H7 (cell line): ENCODE data around the gene IFNL3. TPM values are rescaled to one million over a fixed set of nuclear protein-coding genes. Genes with fewer than 3 reads are reported as not detected.
"Not testable (repeated sequence)": the region's sequence is repeated elsewhere in the genome, so short reads cannot be mapped to it uniquely, and the experiment has no call there.

ENCODE experiments used
- DNase-seq: peaks from one replicate; pipeline ENCODE4 v3.0.0; 2012
- H3K27me3 ChIP-seq: 2 replicates; pipeline ENCODE4 v1.6.0; 2011; ENCODE audit warnings: mild to moderate bottlenecking, low read length; ENCODE audit not compliant: control insufficient read depth, insufficient read depth
- H3K36me3 ChIP-seq: replicated peaks from 2 replicates; pipeline ENCODE4 v1.5.1; 2011; ENCODE audit warnings: low read length; ENCODE audit not compliant: control insufficient read depth, insufficient read depth
- H3K4me3 ChIP-seq: 2 replicates; pipeline ENCODE4 v1.5.1; 2011; ENCODE audit warnings: low read depth, mild to moderate bottlenecking, control low read depth, low read length, moderate library complexity; ENCODE audit not compliant: insufficient read depth
- total RNA-seq: library from RNA; depleted of rRNA; stranded (reverse); fragments of >200 nt; shearing (Covaris generic); gene quantifications from 2 replicates; pipeline ENCODE4 v1.2.3, GENCODE V29; 2014

The IFNL3 gene
- total RNA-seq, 1 experiment from 2014 or later, result not detected

DNA sequence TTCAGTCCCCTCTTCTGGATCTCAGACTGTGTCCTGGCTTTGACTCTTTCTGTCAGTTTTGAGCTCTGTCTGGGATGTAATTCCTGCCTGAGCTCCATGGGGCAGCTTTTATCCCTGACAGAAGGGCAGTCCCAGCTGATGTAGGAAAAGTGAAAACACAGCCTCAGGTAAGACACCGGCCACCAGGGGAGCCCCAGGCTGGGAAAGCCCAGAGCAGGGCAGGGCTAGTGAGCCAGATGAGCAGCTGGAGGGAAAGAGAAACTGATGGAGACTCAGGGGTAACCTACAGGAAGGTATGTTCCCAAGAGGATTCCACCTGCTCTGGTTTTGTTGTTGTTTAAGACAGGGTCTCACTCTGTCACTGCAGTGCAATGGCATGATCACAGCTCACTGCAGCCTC is 360 bp upstream of the IFNL3 start:
- H3K27me3 ChIP-seq, result peaks cover 36% of the 10 kb centered on the region
- not testable (repeated sequence) for H3K4me3 ChIP-seq

DNA sequence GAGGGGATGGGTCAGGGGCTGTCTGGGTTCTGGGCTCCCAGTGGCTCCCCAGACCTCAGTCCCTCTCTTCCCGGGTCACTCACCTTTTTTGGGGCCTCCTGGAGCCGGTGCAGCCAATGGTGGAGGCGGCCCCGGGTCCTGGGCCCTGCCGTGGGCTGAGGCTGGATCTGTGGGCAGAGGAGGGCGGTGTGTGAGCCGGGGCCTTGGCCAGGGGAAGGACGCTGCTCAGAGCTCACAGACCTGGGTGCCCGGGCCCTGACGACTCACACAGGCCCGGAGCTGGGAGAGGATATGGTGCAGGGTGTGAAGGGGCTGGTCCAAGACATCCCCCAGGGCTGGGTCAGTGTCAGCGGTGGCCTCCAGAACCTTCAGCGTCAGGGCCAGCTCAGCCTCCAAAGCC is 1.1 kb downstream of the IFNL3 start:
- not testable (repeated sequence) for H3K4me3 ChIP-seq, DNase-seq, H3K36me3 ChIP-seq
- peaks cover 24% of the 10 kb centered on the region for H3K27me3 ChIP-seq

More for the DNA sequence above, 360 bp upstream of the IFNL3 start:
- DNase-seq, H3K36me3 ChIP-seq: not testable (repeated sequence)

DNA sequence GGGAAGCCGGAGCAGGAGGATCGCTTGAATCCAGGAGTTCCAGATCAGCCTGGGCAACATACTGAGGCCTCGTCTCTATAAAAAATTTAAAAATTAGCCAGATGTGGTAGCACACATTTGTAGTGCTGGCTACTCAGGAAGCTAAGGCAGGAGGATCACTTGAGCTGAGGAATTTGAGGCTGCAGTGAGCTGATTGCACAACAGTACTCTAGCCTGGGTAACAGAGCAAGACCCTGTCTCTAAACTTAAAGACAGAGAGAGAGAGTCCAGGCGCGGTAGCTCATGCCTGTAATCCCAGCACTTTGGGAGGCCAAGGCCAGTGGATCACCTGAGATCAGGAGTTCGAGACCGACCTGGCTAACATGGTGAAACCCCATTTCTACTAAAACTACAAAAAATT is 4.4 kb downstream of the IFNL3 start:
- no peaks in the 10 kb centered on the region for H3K36me3 ChIP-seq
- H3K4me3 ChIP-seq, result no peak overlapping the region
- H3K27me3 ChIP-seq, result peaks cover 3% of the 10 kb centered on the region; the same call in 1 of the 2 replicates
- no peak for DNase-seq

DNA sequence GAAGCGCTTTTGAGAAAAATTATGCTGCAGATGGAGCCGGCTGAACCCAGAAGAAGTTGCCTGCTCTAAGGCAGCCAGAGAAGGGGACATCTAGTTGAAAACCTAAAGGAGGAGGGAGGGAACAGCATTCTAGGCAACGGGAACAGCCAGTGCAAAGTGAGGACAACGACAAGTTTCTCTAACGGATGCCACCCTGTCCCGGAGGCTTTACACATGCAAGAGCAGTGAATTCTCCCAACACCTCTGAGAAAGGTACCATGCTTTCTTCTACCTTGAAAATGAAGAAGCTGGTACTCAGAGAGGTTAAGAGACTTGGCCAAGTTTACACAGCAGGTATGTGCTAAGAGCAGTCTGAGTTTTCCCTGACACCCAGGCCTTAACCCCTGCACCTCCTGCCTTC is 5.9 kb downstream of the IFNL3 start:
- Histone ChIP-seq H3K36me3 (no peaks in the 10 kb centered on the region), H3K4me3 (no peak overlapping the region), H3K27me3 (peaks cover 3% of the 10 kb centered on the region; the same call in 1 of the 2 replicates)
- DNase-seq, result no peak

DNA sequence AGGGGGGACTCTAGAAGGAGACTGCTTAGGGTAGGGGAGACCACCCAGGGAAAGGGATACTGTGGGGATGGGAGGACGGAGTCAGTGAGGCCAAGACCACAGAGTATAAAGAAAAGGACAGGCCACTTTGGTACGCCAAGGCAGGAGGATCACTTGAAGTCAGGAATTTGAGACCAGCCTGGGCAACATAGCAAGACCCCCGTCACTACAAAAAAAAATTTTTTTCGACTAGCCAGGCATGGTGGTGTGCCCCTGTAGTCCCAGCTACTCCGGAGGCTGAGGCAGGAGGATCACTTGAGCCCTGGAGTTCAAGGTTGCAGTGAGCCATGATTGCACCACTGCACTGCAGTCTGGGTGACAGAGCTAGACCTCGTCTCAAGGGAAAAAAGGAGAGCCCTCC is 6.6 kb downstream of the IFNL3 start:
- Histone ChIP-seq H3K36me3 (no peaks in the 10 kb centered on the region), H3K4me3 (no peak overlapping the region), H3K27me3 (peaks cover 3% of the 10 kb centered on the region; the same call in 1 of the 2 replicates)
- DNase-seq, result no peak

DNA sequence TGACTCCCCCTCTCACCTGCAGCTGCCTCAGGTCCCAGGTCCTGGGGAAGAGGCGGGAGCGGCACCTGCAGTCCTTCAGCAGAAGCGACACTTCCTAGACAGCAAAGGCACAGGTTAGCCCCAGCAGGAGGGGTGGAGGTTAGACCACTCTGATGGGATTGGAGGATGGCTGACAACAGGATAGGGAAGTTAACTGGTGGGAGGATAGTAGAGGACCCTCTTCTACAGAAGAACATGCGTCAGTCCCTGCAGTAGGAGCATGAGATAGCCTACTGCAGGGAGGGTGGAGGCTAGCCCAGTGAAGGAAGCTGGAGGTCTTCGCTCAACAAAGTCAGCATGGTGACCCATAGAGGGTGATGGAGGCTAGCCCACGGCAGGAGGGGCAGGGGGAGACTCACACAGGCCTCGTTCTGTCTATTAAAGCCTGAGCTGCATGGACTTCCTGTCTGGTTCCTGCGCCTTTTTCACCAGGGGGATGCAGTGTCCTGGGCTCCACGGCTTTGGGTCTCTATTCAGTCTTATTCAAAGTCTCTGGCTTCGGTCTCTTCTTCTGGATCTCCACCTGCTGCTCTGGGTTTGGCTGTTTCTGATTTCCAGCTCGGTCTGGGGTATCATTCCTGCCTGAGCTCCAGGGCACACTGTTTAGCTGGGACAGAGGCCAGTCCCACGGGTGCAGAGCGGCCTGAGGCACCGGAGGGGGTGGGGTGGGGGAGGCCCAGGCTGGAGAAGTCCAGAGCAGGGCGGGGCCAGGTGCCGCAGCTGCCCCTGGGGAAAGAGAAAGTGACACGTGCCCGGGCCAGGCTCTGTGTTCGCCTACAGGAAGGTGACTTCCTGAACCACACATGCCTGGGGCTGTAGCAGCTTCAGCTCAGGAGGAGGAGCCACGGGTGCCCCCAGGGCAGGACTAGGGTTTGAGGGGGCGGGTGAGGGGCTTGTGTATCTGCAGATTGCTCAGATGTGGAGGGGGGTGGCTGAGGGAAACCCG is 7.3 kb downstream of the IFNL3 start:
- H3K27me3 ChIP-seq, result peaks cover 3% of the 10 kb centered on the region; the same call in 1 of the 2 replicates
- DNase-seq, result peak; percentile 62
- no peak overlapping the region for H3K4me3 ChIP-seq
- no peaks in the 10 kb centered on the region for H3K36me3 ChIP-seq

DNA sequence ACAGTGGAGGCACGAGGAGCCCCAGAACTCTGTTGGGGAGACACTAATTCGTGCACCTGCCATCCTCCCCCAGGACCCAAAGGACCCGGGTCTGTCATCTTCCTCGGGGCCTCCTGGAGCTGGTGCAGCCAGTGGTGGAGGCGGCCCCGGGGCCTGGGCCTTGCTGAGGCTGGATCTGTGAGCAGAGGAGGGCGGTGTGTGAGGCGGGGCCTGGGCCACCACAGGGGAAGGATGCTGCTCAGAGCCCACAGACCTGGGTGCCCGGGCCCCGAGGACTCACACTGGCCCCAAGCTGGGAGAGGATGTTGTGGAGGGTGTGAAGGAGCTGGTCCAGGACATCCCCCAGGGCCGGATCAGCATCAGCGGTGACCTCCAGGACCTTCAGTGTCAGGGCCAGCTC is 8.3 kb downstream of the IFNL3 start:
- DNase-seq, result peak; percentile 13
- no peaks in the 10 kb centered on the region for H3K36me3 ChIP-seq
- H3K4me3 ChIP-seq, result no peak overlapping the region
- peaks cover 3% of the 10 kb centered on the region; the same call in 1 of the 2 replicates for H3K27me3 ChIP-seq

DNA sequence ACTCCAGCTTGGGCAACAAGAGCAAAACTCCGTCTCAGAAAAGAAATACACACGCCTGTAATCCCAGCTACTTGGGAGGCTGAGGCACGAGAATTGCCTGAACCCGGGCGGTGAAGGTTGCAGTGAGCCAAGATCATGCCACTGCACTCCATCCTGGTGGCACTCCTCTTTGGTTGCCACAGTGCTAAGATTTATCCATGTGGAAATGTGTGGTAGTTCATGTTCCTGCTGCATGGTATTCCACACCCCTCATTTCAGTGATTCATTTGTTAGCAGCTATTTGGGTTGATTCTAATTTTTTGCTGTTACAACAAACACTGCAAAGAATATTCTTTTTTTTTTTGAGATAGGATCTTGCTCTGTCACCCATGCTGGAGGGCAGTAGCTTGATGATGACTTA is 12.1 kb downstream of the IFNL3 start:
- DNase-seq, result no peak
- Histone ChIP-seq H3K4me3 (no peak overlapping the region), H3K27me3 (no peaks in the 10 kb centered on the region; the same call in 1 of the 2 replicates), H3K36me3 (no peaks in the 10 kb centered on the region)

DNA sequence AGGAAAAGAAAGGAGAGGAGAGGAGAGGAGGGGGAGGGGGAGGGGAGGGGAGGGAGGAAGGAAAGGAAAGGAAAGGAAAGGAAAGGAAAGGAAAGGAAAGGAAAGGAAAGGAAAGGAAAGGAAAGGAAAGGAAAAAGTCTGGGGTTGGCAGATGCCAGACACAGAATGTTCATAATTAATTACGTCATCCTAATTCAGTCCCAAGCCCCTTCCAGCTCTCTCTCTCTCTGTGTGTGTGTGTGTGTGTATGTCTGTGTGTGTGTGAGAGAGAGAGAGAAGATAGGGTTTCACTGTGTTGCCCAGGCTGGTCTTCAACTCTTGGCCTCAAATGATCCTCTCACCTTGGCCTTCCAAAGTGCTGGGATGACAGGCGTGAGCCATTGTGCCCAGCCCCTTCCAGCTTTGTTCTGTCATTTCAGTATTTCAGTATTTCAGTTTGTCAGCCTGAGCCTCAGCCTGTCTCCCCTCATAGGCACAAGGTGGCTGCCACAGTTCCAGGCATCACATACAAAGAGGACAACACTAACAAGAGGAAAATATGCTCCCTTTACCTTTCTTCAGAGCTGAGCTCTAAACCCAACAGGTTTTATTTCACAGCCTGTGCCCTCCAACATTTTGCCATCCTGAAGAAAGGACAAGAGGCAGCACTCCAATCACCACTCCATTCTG is 14.6 kb downstream of the IFNL3 start:
- DNase-seq, result no peak
- no peaks in the 10 kb centered on the region for H3K36me3 ChIP-seq
- no peak overlapping the region for H3K4me3 ChIP-seq
- no peaks in the 10 kb centered on the region; the same call in 1 of the 2 replicates for H3K27me3 ChIP-seq

DNA sequence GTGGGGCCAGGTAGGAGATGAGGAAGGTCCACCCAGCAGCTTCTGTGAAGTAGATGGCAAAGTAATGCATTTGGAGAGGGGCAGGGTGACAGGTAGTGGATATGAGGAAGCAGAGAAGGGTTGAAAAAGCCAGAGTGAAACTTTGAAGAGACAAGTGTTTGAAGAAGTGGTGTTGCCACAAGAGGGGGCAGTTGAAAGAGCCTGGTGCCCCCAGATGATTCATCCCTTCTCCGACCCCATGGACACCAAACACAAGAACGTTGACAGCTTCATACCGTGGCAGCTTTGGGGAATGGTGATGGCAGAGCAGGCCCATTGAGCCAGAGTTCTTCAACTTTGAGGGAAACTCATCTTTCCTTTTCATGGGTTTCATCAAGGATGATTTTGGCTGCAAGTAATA is 19.9 kb downstream of the IFNL3 start:
- DNase-seq, result peak; percentile 56
- Histone ChIP-seq H3K4me3 (no peak overlapping the region), H3K36me3 (no peaks in the 10 kb centered on the region), H3K27me3 (peaks cover 5% of the 10 kb centered on the region; the same call in 1 of the 2 replicates)

DNA sequence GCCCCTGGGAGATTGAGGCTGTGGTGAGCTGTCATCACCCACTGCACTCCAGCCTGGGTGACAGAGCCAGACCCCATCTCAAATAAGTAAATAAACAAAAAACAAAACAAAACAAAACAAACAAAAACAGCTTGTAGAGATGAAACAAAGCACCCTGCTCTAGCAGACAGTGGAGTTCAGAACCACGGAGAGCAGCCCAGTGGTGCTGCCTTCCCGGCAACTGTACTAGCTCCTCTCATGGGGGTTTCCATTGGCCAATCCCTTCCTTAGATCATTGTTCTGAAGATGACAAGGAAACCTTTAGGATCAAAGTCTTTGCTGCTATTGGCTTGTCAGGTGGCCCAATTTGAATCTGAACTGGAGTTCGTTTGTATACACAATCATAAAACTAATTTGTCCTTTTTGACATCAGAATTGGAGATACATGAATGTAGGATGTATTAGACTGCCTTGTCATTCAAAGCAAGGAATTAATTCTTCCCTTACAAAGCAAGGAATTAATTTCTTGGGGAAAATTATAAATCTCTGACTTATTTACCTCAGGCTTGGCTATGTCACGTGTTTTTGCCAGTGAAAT is 21.0 kb downstream of the IFNL3 start:
- DNase-seq, result peak; percentile 75

DNA sequence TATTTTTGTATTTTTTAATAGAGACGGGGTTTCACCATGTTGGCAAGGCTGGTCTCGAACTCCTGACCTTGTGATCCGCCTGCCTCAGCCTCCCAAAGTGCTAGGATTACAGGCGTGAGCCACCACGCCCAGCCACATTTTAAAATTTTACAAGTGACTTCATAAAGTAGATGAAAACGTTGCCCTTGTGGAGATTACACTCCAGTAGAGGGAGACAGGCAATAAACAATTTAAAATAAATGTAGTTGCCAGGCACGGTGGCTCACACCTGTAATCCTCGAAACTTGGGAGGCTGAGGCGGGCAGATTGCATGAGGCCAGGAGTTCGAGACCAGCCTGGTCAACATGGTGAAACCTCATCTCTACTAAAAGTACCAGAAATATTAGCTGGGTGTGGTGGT is 25.7 kb downstream of the IFNL3 start:
- DNase-seq, H3K4me3 ChIP-seq, H3K36me3 ChIP-seq, H3K27me3 ChIP-seq: not testable (repeated sequence)

More for the DNA sequence above, 21.0 kb downstream of the IFNL3 start:
- H3K27me3 ChIP-seq, result peaks cover 6% of the 10 kb centered on the region; the same call in 1 of the 2 replicates
- no peaks in the 10 kb centered on the region for H3K36me3 ChIP-seq
- no peak overlapping the region for H3K4me3 ChIP-seq

DNA sequence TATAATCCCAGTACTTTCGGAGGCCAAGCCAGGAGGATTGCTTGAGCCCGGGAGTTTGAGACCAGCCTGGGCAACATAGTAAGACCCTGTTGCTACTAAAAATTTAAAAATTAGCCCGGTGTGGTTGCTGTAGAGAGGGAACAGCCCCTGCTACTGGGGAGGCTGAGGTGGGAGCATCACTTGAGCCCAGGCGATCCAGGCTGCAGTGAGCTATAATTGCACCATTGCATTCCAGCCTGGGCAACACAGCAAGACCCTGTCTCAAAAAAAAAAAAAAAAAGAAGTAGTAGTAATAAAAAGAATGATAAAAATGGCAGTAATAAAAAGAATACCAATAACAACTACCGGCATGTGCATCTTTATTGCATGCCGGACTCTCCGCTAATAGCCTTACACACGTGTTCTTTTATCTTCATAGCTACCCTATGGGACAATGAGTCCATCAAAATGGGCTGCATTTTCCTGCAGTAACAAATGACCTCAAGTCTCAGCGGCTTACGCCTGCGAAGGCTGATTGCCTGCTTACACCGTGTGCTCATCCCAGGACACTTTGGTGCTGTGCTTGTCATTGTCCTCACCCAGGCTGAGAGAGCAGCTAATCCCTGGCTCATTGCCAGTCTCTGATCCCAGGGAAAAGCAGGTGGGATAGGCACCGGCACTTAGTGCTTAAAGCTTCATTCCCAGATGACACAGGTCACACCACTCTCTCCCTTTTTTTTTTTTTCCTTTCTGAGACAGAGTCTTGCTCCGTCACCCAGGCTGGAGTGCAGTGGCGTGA is 26.4 kb downstream of the IFNL3 start:
- Histone ChIP-seq H3K27me3 (peaks cover 4% of the 10 kb centered on the region; the same call in 1 of the 2 replicates), H3K4me3 (no peak overlapping the region), H3K36me3 (no peaks in the 10 kb centered on the region)
- DNase-seq, result no peak

DNA sequence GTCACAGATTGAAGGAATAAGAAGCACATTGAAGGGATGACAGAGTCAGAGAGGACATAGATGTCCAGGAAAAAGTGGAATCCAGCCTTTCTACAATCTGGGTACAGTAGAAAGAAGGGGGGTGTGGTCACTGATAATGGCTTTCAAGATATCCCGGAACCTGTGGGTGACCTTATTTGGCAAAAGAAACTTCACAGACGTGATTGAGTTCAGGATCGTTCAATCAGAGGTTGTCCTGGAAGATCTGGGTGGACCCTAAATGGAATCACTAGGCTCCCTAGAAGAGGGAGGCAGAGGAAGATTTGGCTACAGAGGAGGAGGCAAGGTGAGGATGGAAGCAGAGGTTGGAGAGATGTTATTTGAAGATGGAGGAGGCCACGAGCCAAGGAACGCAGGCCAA is 27.7 kb downstream of the IFNL3 start:
- DNase-seq, result no peak
- no peaks in the 10 kb centered on the region for H3K36me3 ChIP-seq
- H3K27me3 ChIP-seq, result peaks cover 4% of the 10 kb centered on the region; the same call in 1 of the 2 replicates
- no peak overlapping the region for H3K4me3 ChIP-seq
